ENCODE data around the gene LYPD8.

The LYPD8 gene

GRCh38 chr1:248696774-248697173, 58.8 kb downstream of the LYPD8 start:
- no peak for DNase-seq

GRCh38 chr1:248696261-248696660, 59.3 kb downstream of the LYPD8 start:
- no peak for DNase-seq

GRCh38 chr1:248695451-248696132, 60.0 kb downstream of the LYPD8 start:
- DNase-seq = no peak

- no peak for DNase-seq
Measured at GRCh38 chr1:248691567-248692155, 63.9 kb downstream of the LYPD8 start.

All from activated CD8-positive, alpha-beta memory T cell treated with anti-CD3 and anti-CD28 coated beads for 24 hours (primary cell).